NT2/D1 (cell line): ENCODE data around the gene ALDH1A1.

Source experiments
- DNase-seq: peaks from one replicate; pipeline ENCODE4 v3.0.0-alpha.2; 2011; ENCODE audit warnings: low read depth, low spot score
- H3K27me3 ChIP-seq: 2 replicates; pipeline ENCODE4 v1.6.0; 2011; ENCODE audit warnings: mild to moderate bottlenecking; ENCODE audit not compliant: insufficient read length, insufficient read depth
- H3K36me3 ChIP-seq: 2 replicates; pipeline ENCODE4 v1.6.1; 2011; ENCODE audit warnings: mild to moderate bottlenecking, low read length, mixed read lengths; ENCODE audit not compliant: insufficient read depth, insufficient read length
- H3K4me1 ChIP-seq: 2 replicates; pipeline ENCODE4 v1.5.1; 2011; ENCODE audit not compliant: insufficient read depth, insufficient read length
- H3K4me3 ChIP-seq: 2 replicates; pipeline ENCODE4 v1.5.1; 2011; ENCODE audit warnings: low read depth; ENCODE audit not compliant: insufficient read length
- H3K9ac ChIP-seq: 2 replicates; pipeline ENCODE4 v1.6.0; 2011; ENCODE audit warnings: low read depth; ENCODE audit not compliant: insufficient read length
- H3K9me3 ChIP-seq: 2 replicates; pipeline ENCODE4 v1.5.1; 2011; ENCODE audit warnings: mild to moderate bottlenecking, low read length; ENCODE audit not compliant: insufficient read depth
- SUZ12 ChIP-seq: IDR thresholded peaks from 2 replicates; pipeline ENCODE4 v1.6.1; 2011; ENCODE audit not compliant: insufficient read length, insufficient read depth; ENCODE audit errors: extremely low read depth
- YY1 ChIP-seq: IDR thresholded peaks from 2 replicates; pipeline ENCODE4 v1.6.1; 2011; ENCODE audit not compliant: insufficient read length, insufficient read depth
- ZNF274 ChIP-seq: IDR thresholded peaks from 2 replicates; pipeline ENCODE4 v1.6.1; 2011; ENCODE audit warnings: mild to moderate bottlenecking, low read depth, low read length

The ALDH1A1 gene

DNA sequence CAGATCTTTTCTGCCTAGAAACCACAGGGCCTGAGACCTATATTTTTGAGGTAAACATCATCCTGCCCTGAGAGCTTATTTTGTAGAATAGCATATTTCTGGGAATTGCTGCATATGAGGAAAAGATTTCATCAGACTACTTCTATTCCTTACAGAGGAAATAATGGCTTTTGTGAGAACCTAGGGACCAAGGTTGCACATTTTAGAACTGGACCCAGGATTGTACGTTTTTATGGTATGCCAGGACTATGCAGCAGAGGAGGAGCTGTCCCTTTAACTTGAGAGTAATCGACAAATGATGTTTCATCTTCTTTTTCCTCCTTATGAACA, 2.2 kb upstream of the ALDH1A1 start:
- Histone ChIP-seq H3K9ac (no peak overlapping the region), H3K4me3 (no peak overlapping the region)

DNA sequence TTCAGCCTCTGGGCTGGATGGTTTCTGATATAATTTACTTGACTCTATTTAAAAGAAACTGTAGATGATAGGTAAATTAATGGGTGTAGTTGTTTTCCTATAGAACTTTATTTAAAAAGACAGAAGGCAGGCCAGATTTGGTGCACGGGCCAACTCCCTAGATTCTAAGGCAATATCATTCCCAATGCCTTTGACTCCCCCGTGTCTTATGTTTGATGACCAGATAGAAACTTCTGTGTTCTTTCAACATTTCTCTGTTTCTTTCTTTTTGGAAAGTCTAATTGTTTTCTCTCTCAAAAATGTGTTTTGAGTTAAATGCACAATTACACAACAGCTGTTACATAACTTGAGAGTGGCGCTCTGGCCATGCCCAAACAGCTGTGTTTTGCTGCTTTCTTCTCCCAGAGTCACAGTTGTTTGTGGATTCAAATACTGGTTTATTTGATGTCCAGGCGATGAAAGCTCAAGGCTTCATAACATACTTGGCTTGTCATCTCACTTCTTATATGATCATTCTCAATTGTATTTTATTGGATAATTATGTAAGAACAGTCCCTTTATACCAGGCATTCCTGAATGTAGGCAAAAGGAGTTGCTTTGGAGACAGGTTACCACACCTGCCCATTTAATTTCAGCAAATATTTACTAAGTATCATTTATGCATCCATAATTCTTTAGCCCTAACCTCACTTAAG, 1.7 kb upstream of the ALDH1A1 start:
- DNase-seq: no peak

More for the DNA sequence above, 2.2 kb upstream of the ALDH1A1 start:
- Histone ChIP-seq H3K27me3 (no peaks in the 10 kb centered on the region), H3K36me3 (no peaks in the 10 kb centered on the region), H3K4me1 (peaks cover 3% of the 10 kb centered on the region), H3K9me3 (peaks cover 11% of the 10 kb centered on the region; the same call in 1 of the 2 replicates)
- DNase-seq: no peak
- TF ChIP-seq ZNF274: no peak
- no peak for TF ChIP-seq SUZ12
- no peak for TF ChIP-seq YY1

DNA sequence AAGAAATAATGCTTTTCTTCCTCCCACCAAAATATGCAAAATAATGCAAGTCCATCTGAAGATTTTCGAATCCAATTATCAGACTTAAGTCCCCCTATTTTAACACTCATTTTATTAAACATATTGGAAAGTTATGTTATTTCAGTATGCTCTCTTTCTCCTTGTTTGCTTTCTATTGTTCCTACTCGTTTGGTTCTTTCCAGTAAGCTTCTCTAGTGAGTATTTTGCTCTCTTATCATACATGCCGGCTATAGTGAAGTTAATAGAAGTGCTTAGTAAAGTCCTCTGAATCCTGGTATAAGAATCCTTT, 517 bp downstream of the ALDH1A1 start:
- H3K27me3 ChIP-seq: no peaks in the 10 kb centered on the region
- no peaks in the 10 kb centered on the region for H3K4me1 ChIP-seq
- H3K9ac ChIP-seq: no peak overlapping the region
- DNase-seq: no peak
- H3K9me3 ChIP-seq: no peaks in the 10 kb centered on the region
- no peak for TF ChIP-seq YY1
- no peak for TF ChIP-seq SUZ12
- TF ChIP-seq ZNF274: no peak
- no peak overlapping the region for H3K4me3 ChIP-seq
- H3K36me3 ChIP-seq: no peaks in the 10 kb centered on the region

More for the DNA sequence above, 1.7 kb upstream of the ALDH1A1 start:
- peaks cover 3% of the 10 kb centered on the region for H3K4me1 ChIP-seq
- no peak overlapping the region for H3K9ac ChIP-seq
- H3K4me3 ChIP-seq: no peak overlapping the region
- H3K9me3 ChIP-seq: peaks cover 11% of the 10 kb centered on the region; the same call in 1 of the 2 replicates
- no peak for TF ChIP-seq ZNF274
- no peak for TF ChIP-seq YY1
- no peak for TF ChIP-seq SUZ12
- H3K36me3 ChIP-seq: no peaks in the 10 kb centered on the region
- no peaks in the 10 kb centered on the region for H3K27me3 ChIP-seq

DNA sequence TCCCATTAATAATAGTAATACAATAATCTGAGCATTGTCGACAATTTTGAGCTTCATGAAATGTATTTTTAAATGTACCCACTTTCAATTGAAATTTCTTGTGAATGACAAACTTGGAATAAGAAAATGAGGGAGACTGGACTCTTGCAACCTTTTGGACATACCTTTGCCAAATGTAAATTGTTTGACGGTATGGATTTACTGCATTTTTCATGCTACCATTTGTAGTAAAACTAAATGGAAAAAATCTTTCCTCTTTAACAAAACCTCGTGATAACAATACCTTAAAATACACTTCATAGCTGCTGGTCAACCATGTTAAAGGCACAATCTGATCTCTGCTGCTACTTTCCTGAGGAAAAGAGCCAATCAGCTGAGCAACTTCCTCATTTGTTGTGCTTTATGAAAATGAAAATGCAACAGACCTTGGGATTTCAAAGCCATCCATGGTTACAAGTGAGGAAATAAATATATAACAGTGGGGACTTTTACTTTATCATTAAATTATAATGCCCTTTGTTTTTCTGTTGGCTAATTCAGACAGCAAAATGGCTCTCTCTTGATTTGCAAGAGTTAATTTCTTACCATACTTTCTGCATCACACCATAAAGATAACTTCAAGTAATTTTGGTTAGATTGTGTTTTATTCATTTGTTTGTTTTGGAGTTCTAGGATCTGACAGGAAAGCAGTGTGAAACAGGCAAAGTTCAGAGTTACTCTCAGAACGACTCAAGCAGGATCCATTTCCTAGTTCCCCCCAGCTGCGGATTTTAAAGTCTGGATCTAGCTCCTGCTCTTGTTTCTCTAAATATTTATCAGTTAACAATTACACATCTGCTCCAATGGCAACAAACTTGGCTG, 1.1 kb downstream of the ALDH1A1 start:
- Histone ChIP-seq H3K27me3 (no peaks in the 10 kb centered on the region), H3K4me3 (no peak overlapping the region), H3K9ac (no peak overlapping the region), H3K36me3 (no peaks in the 10 kb centered on the region), H3K9me3 (no peaks in the 10 kb centered on the region), H3K4me1 (no peaks in the 10 kb centered on the region)
- no peak for TF ChIP-seq SUZ12
- TF ChIP-seq YY1: no peak
- no peak for TF ChIP-seq ZNF274
- DNase-seq: no peak

DNA sequence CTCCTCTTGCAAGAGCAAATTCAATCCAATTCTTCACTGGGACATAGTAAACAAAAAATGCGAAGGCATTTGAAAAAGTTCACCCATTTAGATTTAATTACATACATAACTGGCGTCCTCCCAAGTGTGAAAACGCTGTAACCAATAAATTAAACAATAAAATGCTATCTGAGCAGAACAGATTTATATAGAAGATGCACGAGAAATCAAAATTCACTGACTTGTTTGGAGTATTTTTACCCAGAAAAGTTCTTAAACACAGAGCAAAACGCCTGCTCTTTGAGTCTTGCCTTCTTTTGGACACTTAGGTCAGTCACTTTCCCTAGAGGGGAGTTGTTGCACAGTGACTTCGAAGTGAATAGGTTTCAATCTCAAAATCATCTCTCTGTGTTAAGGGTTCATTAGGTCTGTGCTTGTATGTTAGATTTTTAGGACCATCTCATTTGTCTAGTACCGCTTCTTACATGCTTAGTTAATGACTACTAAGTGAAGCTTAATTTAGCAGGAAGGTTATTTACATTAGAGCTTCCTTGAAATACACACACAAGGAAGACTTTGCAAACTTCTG, 1.9 kb downstream of the ALDH1A1 start:
- no peak overlapping the region for H3K4me3 ChIP-seq
- H3K27me3 ChIP-seq: no peaks in the 10 kb centered on the region
- H3K9me3 ChIP-seq: no peaks in the 10 kb centered on the region
- TF ChIP-seq ZNF274: no peak
- TF ChIP-seq SUZ12: no peak
- TF ChIP-seq YY1: no peak
- no peak for DNase-seq
- H3K4me1 ChIP-seq: no peaks in the 10 kb centered on the region
- H3K36me3 ChIP-seq: no peaks in the 10 kb centered on the region
- H3K9ac ChIP-seq: no peak overlapping the region

DNA sequence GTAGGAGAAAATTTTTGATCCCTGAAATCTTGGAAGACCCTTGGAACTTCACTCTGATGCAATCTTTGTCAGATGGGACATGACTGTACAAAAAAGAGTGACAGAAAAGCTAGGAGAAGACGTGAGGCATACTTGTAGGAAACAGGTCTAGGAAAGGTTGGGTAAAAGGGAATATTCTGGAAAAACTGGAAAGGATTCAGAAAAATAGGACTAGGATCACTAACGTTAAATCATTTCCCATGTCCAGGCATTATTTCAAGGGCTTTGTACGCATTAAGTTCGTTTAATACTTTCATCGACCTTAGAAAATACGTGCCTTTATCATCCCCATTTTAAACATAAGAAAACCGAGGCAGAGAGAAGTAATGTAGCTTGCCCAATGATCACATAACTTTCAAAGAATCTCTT, 2.9 kb downstream of the ALDH1A1 start:
- no peaks in the 10 kb centered on the region for H3K9me3 ChIP-seq
- H3K4me3 ChIP-seq: no peak overlapping the region
- no peaks in the 10 kb centered on the region for H3K4me1 ChIP-seq
- TF ChIP-seq ZNF274: no peak
- no peak for TF ChIP-seq YY1
- no peak for TF ChIP-seq SUZ12
- no peak overlapping the region for H3K9ac ChIP-seq
- H3K36me3 ChIP-seq: no peaks in the 10 kb centered on the region
- no peaks in the 10 kb centered on the region for H3K27me3 ChIP-seq
- DNase-seq: no peak

DNA sequence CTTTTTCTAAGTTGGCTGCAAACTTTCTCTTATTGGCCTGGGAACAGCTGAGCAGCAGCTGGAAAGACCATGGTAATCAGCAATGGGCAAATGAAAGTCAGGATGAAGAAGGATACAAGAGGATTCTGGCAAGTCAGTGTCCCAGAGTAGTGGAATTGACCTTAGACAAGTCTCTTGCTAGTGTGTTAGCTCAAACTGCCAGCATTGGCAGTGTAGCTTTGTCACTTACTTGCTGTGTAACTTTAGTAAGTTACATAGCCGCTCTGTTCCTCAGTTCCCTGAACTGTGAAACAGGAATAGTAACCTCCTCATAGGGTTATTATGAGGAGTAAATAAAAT, 3.6 kb downstream of the ALDH1A1 start:
- no peaks in the 10 kb centered on the region for H3K4me1 ChIP-seq
- H3K9ac ChIP-seq: no peak overlapping the region
- no peaks in the 10 kb centered on the region for H3K27me3 ChIP-seq
- no peaks in the 10 kb centered on the region for H3K9me3 ChIP-seq
- no peaks in the 10 kb centered on the region for H3K36me3 ChIP-seq
- no peak for DNase-seq
- no peak overlapping the region for H3K4me3 ChIP-seq
- no peak for TF ChIP-seq YY1
- no peak for TF ChIP-seq ZNF274
